HG02981 (cell line): ENCODE results near the gene RBM19.

ENCODE experiments used
- ATAC-seq: cut with Tn5 transposase; IDR thresholded peaks from one replicate; pipeline ENCODE4 v1.9.1; 2021; ENCODE audit warnings: mild to moderate bottlenecking, moderate library complexity; ENCODE audit not compliant: unreplicated experiment

The RBM19 gene

DNA sequence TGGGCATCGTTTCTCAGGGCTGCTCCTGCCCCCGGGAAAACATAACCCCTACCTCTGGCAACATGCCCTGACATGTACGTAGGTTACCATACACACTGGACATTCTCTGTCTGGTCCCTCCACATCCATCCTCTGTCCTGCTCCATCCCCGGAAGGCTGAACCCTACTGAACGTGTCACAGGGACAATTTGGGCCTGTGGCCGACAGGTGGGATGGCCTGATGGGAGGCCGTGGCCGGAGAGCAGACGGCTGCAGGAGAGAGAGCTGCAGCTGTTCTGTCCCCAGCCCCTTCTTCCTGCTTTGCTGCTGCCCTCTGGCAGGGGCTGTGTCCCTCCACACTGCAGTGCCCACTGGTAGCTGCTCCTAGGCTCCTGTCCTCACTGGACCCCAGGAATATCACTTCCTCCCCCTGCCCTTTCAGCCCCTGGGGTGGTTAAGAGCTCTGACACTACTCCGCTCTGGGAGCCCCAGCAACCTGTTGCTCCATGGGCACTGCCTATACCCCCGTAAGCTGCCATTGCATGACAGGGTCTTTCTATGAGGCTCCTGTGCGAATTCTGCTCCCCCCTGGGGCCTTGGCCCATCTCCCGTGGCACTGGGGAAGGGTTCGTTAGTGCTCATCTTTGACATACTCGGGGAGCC, 125.6 kb downstream of the RBM19 start:
- no peak for ATAC-seq

- no peak for ATAC-seq
These were observed 127.2 kb downstream of the RBM19 start for GRCh38 chr12:113838896-113839295.

DNA sequence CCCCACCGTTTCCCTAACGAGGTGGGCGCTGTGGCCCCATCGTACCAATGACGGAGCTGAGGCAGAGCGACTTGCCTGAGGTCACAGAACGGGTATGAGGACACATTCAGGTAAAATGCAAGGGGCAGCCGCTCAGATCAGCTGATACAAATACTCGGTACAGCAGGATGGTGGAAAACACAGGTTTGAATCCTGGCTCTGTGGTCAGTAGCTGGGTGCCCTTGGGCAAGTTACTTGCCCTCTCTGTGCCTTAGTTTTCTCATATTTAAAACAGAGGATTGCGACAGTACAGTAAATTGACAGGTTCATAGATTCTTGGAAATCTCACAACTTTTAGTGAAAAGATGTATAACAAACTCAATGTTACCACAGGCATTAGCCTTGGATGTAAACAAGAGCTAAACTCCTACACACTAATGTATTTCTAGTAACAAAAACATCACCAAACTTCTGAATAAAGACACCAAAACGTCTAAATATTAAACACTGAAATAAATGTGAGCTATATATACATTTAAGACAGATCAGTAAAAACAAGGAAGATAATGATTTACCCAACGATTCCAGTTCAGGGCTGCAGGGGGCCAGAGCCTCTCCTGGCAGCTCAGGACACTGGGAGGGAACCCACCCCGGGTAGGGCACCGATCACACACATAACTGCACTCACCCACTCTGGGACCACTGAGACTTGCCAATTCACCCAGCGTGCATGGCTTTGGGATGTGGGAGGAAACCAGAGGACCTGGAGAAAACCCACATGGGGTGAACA, 128.4 kb downstream of the RBM19 start:
- ATAC-seq, result no peak

DNA sequence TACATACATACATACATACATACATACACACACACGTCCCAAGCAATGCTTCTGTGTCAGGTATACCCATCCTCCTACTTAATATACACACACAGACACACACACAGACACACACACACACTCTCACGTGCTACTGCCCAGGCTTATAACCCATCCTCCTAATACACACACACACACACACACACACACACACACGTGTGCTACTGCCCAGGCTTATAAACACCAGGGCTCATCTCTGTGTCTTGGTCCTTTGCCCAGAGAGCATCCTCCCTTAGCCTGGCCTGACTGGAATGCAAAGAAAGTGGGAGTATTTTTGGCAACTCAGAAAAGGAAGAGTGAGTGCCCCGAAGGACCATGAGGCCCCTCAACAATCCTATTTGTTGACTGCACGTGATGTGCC, 129.0 kb downstream of the RBM19 start:
- ATAC-seq, result no peak

DNA sequence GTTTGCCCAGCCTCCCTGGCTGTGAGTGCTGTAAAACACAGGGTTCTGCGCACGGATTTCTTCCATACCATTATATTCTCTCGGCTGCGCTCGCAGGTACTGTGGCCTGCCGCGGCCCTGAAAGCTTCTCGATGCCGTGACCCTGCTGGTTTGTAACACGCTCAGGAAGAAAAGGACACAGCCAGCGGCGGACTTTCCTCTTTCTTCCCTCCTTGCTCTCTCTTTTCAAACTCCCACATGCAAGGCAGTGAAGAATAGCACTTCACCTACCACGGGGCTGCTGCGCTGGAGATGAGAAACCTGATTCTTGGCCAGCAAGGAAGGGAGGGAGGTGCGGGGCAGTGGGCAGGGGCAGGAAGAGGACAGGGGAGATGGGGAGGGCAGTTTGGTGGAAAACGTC, 130.2 kb downstream of the RBM19 start:
- no peak for ATAC-seq

- no peak for ATAC-seq
These were observed 130.7 kb downstream of the RBM19 start for GRCh38 chr12:113835433-113835832.

DNA sequence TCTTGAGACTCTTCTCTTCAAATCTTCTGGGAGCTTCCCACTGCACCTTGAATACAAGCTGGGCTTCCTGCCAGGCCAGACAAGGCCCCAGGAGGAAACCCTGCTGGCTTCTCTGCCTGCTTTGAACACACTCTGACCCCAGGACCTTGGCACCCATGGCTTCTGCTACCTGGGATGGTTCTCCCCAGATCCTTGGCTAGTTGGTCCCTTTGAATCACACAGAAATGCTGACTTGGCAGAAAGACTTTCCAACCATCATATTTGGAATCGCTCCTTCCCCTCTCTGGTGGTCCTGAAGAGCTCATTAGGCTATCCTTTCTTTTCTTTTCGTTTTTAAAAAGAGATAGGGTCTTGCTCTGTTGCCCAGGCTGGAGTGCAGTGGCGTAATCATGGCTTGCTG, 132.7 kb downstream of the RBM19 start:
- ATAC-seq, result no peak

DNA sequence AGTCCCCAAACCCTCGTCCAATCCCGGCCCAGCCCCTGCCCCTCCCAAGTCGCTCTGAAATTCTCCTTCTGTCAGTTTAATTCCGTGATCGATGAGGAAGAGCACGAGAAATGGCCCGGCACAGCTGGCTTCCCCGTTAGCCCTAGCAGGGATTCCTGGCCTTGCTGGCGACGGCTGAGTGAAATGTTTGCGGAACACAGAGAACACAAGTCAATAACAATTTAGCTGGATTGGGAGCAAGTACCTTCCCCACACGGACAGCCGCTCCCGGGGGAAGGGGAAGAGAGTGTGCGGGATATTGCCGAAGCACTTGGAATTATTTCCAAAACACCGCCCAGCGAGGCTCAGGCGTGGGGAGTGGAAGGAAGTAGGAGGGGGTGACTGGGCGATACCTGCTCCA, 134.6 kb downstream of the RBM19 start:
- ATAC-seq, result no peak

DNA sequence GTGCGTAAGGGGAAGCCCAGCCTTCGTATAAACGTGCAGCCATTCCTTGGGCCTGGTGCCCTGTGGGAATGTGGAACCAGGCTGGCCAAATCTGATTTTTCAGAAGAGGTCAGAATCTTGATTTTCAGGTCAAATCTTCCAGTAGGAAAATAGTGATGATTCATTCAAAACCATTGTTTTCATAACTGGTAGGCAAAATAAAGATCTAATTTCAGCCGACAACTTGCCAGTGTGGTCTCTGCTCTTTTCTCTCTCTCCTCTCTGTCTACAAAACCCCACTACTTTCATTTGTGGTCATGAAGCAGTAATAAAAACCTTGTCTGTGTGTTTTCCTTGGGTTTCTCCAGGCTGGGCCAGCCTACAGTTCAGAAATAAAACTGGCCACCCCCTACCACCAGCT, 135.1 kb downstream of the RBM19 start:
- ATAC-seq, result no peak

- no peak for ATAC-seq
These were observed 136.9 kb downstream of the RBM19 start for GRCh38 chr12:113829212-113829611.

GRCh38 chr12:113827539-113828114, 138.5 kb downstream of the RBM19 start:
- ATAC-seq, result no peak

GRCh38 chr12:113826805-113827538, 139.2 kb downstream of the RBM19 start:
- no peak for ATAC-seq

DNA sequence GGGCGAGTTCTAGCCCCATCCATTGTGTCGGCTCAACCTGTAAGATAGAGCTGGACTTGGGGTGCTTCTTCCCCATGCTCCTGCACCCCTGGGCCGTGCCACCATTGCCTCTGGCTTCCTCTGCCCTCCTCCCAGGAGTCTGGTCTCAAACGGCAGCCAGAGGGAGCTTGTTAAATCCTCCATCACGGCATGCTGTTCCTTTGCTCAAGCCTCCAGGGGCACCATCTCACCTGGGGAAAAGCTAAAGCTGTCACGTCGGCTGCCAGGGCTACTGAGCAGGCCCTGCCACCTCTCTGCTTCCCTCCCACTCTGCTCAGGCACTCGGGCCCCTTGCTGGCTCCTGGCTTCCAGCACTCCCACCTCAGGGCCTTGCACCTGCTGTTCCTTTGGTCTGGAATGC, 140.4 kb downstream of the RBM19 start:
- no peak for ATAC-seq

DNA sequence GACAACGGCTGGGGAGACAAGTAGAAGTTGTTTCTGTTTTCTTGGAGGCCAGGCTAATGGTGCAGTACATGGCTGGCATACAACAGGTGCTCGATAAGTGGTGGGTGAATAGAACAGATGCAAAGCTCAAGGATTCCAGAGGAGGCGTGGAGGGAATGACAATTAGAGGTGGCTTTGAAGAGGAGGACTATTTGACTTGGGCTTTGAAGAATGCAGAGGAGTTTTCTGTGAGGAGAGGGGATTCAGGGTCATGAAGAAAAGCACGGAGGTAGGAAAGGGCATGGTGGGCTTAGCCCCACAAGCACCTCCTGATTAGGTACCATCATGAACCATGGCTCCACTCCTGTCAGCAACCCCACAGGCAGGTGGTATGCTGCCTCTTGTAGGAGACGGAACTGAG, 142.3 kb downstream of the RBM19 start:
- ATAC-seq, result no peak

DNA sequence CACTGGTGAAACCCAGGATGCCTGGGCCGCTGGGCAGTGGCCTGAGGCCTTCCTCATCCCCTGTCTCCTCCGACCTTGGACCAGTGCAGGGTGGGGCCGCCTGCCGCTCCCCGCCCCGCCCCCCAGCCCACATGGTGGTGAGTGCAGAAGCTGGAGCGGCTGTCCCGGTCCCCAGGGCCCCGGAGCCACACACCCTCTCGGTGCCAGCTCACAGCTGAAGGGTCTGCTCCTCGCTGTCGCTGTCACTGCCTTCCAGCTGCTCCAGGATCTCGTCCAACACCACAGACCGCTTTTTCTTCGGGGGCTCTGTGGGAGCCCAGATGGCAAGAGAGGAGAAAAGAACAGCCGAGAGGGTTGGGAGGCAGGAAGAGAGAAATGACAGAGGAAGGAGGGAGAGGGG, 143.1 kb downstream of the RBM19 start:
- ATAC-seq, result no peak

GRCh38 chr12:113820842-113821241, 145.3 kb downstream of the RBM19 start:
- no peak for ATAC-seq

DNA sequence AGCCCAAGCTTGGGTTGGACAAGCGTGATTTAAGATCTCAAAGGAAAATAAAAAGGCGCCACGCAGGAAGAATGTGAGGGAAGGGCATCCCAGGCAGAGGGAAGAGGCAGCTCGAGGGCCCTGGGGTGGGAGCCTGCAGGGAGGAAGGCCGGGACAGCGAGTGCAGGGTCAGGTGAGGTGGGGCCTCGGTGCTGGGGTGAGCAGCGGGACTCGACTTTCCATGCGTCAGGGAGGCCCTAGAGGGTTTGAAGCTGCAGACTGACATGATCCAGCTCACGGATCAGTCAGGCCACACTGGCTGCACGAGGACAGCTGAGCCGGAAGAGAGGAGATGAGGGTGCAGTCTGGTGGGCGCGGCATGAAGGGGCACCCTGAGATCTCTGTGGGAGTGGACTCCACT, 145.8 kb downstream of the RBM19 start:
- no peak for ATAC-seq

DNA sequence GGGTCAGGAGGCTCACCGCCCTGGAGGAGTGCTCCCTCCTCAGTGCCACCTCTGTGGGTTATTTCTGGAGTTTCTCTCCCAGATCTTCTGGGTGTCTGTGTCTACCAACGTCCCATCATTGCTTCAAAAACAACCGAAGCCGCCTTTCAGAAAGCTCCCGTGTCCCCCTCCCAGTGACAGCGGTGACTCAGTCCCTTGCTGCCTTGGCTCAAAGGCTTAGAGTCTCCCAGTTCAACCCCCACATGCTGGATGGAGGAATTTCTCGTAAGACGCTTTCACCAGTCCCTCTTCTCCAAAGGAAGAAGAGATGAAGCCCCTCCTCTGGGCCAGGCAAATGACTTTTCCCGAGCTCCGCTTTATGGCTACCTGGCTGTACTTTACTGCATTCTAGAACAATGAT, 146.6 kb downstream of the RBM19 start:
- ATAC-seq, result no peak

- no peak for ATAC-seq
These were observed 147.3 kb downstream of the RBM19 start for GRCh38 chr12:113818833-113819232.

DNA sequence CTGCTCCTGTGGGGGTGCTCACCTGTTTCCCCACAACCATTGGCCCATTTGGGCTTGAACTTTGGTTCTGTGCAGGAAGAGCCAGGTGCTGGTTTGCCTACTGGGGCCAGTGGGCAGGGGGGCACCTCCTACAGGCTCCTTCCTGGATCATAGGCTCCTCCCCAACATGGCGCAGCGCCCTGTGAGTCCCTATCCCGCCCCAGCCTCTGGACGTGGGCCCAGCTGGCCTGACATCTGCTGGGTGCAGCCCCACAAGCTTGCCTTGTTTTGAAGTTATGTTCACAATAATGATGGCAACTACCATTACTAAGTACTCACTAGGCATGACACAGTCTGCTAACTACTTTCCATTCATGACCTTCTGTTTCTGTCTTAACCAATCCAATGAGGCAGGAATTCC, 147.8 kb downstream of the RBM19 start:
- no peak for ATAC-seq

- ATAC-seq, result no peak
These were observed 149.3 kb downstream of the RBM19 start for GRCh38 chr12:113816866-113817265.

DNA sequence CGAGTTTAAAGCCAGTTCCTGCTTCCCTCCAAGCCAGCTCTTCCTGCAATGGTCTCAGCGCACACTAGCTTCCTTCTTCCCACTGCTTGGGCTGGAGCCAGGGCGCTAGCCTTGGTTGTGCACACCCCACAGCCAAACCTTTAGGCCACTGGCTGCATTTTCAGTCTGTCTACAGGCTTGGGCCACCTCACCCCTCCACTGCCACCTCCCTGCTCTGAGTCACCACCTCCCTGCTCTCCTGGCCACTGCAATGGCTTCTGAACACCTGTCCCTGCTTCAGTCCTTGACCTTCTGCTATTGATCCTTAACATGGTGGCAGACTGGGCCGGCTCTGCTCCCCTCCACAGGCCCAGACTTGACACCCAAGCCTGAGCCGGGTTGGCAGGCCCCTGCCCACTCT, 151.1 kb downstream of the RBM19 start:
- no peak for ATAC-seq
